MM.1S (cell line): Measurements from ENCODE around the gene PIK3CG.
"Not testable (repeated sequence)": the region's sequence is repeated elsewhere in the genome, so short reads cannot be mapped to it uniquely, and the experiment has no call there.

Experiments used
- CTCF ChIP-seq: fragments of 300-600 bp; sonication (generic); IDR thresholded peaks from 2 replicates; pipeline ENCODE4 v1.5.1; 2016; ENCODE audit warnings: antibody characterized with exemption, low read length, mixed read lengths
- EZH2 ChIP-seq: fragments of 300-600 bp; sonication (generic); optimal IDR thresholded peaks from 2 replicates; pipeline ENCODE3; 2017; ENCODE audit warnings: low read depth, mild to moderate bottlenecking, antibody characterized with exemption, low read length, mixed read lengths
- EZH2phosphoT487 ChIP-seq: fragments of 300-600 bp; sonication (generic); IDR thresholded peaks from 2 replicates; pipeline ENCODE4 v1.6.1; 2018; ENCODE audit warnings: antibody characterized with exemption, low read length

GRCh38 chr7:106897553-106897952, 32.5 kb downstream of the PIK3CG start:
- not testable (repeated sequence) for TF ChIP-seq CTCF, EZH2, EZH2phosphoT487
